HepG2 (cell line): ENCODE data around the gene WDR26. TPM values are rescaled to one million over a fixed set of nuclear protein-coding genes. Genes with fewer than 3 reads are reported as not detected.

Source experiments
- ATAC-seq: fragments of 200-7000 bp; cut with Tn5 transposase; 3 replicates; pipeline ENCODE4 v1.9.1; 2020; ENCODE audit warnings: mild to moderate bottlenecking, moderate library complexity
- BruUV-seq: library from RNA; stranded (reverse); fragments of 400-500 nt; replicated peaks from 2 replicates; lab custom pipeline; 2021; lab: Mats Ljungman, UMichigan
- CTCF ChIA-PET: fragments of 300-600 bp; formaldehyde crosslinking; extraction: SDS; loops from one replicate; lab custom pipeline; 2021; ENCODE audit warnings: low total read pairs, inconsistent platforms, low intra/inter-chr PET ratio; lab: Yijun Ruan, JAX
- POLR2A ChIA-PET: fragments of 350-600 bp; sonication (Branson Sonifier 250); formaldehyde crosslinking; loops from one replicate; lab custom pipeline; 2020; ENCODE audit warnings: antibody characterized with exemption, inconsistent platforms; lab: Yijun Ruan, JAX
- DNase-seq: peaks from one replicate; pipeline ENCODE4 v3.0.0-alpha.2; 2015; ENCODE audit warnings: low spot score
- FAIRE-seq: peaks from 3 replicates; lab custom pipeline; 2011; peaks lifted over from hg19 to GRCh38; lab: Jason Lieb, UNC
- H2AFZ ChIP-seq: one replicate; pipeline ENCODE4 v1.6.1; 2011; ENCODE audit warnings: low read length, inconsistent platforms
- H3K27ac ChIP-seq: fragments of 300-600 bp; 3 replicates; pipeline ENCODE4 v1.8.0; 2011; ENCODE audit warnings: mixed run types, mild to moderate bottlenecking, mixed read lengths, low read length, inconsistent platforms; ENCODE audit not compliant: insufficient read depth; ENCODE audit errors: extremely low read length
- H3K27me3 ChIP-seq, 2 experiments: fragments of 200-600 bp in 1 of 2; 2 replicates in 1 of 2; 3 replicates in 1 of 2; pipeline versions ENCODE4 v1.6.0 to v1.8.0; 2011; ENCODE audit warnings: low read length in 2 of 2, mild to moderate bottlenecking in 2 of 2, moderate library complexity in 2 of 2, inconsistent platforms in 1 of 2; ENCODE audit not compliant: insufficient read depth in 2 of 2, control insufficient read depth in 1 of 2
- H3K36me3 ChIP-seq, 2 experiments: fragments of 200-600 bp in 1 of 2; replicated peaks in 1 of 2; 2 replicates in 1 of 2; 3 replicates in 1 of 2; pipeline versions ENCODE4 v1.5.1 to v1.8.0; 2011; ENCODE audit warnings: low read length in 2 of 2, inconsistent platforms in 1 of 2; ENCODE audit not compliant: insufficient read depth in 2 of 2, control insufficient read depth in 1 of 2
- H3K4me1 ChIP-seq: 2 replicates; pipeline ENCODE4 v1.5.1; 2012; ENCODE audit warnings: low read length, inconsistent platforms; ENCODE audit not compliant: insufficient read depth
- H3K4me2 ChIP-seq: 2 replicates; pipeline ENCODE4 v1.6.0; 2011; ENCODE audit warnings: low read depth, low read length, inconsistent platforms
- H3K4me3 ChIP-seq, 3 experiments: fragments of 200-600 bp in 1 of 3; sonication (generic), shearing (Covaris generic) in 1 of 3; replicated peaks in 1 of 3; 2 replicates each; pipeline ENCODE4 v1.5.1; 2011 to 2016; ENCODE audit warnings: low read length in 3 of 3, inconsistent platforms in 2 of 3, low read depth in 2 of 3, mild to moderate bottlenecking in 2 of 3, control low read depth in 1 of 3, mixed read lengths in 1 of 3; ENCODE audit not compliant: insufficient read depth in 1 of 3
- H3K79me2 ChIP-seq: one replicate; pipeline ENCODE4 v1.6.1; 2011; ENCODE audit warnings: low read length, inconsistent platforms; ENCODE audit not compliant: insufficient read depth
- H3K9ac ChIP-seq: 2 replicates; pipeline ENCODE4 v1.6.0; 2011; ENCODE audit warnings: mild to moderate bottlenecking, low read depth, low read length, inconsistent platforms; ENCODE audit not compliant: insufficient read depth
- H3K9me3 ChIP-seq: 2 replicates; pipeline ENCODE4 v1.5.1; 2012; ENCODE audit warnings: mild to moderate bottlenecking, low read length
- H4K20me1 ChIP-seq: 2 replicates; pipeline ENCODE4 v1.6.0; 2011; ENCODE audit warnings: inconsistent platforms, mild to moderate bottlenecking, low read length, moderate library complexity; ENCODE audit not compliant: insufficient read depth
- ARHGAP35 ChIP-seq: sonication (generic); formaldehyde crosslinking; IDR thresholded peaks from 2 replicates; pipeline ENCODE4 v1.9.0; 2022; ENCODE audit warnings: mild to moderate bottlenecking, inconsistent platforms, moderate library complexity, missing genetic modification reagents, borderline replicate concordance
- KLF13 ChIP-seq: sonication (generic); formaldehyde crosslinking; IDR thresholded peaks from 2 replicates; pipeline ENCODE4 v1.4.0; 2020; ENCODE audit warnings: mild to moderate bottlenecking, missing genetic modification reagents
- RXRB ChIP-seq: IDR thresholded peaks from 2 replicates; pipeline ENCODE4 v1.6.1; 2016; ENCODE audit warnings: borderline replicate concordance, missing genetic modification reagents, missing compliant biosample characterization
- ZFYVE20 ChIP-seq: sonication (generic); formaldehyde crosslinking; IDR thresholded peaks from 2 replicates; pipeline ENCODE4 v1.8.0; 2023; ENCODE audit warnings: low read depth, mild to moderate bottlenecking, moderate library complexity, missing genetic modification reagents, borderline replicate concordance
- ZSCAN22 ChIP-seq: sonication (generic); formaldehyde crosslinking; IDR thresholded peaks from 2 replicates; pipeline ENCODE4 v1.4.0; 2020; ENCODE audit warnings: mild to moderate bottlenecking, missing genetic modification reagents
- WGBS: methylation state at CpG from one replicate; pipeline ENCODE4 v1.1.6; 2017; ENCODE audit warnings: low lambda C conversion rate; 5-methylcytosine and 5-hydroxymethylcytosine counted together
- in situ Hi-C: cut with HindIII; loops from 2 replicates; pipeline ENCODE4 v1.10.0; 2017; ENCODE audit warnings: low pct_unique_long_range_greater_than_20kb; ENCODE audit not compliant: extremely low pct_ligation_motif_present
- intact Hi-C: fragments of 100-400 bp; cut with micrococcal nuclease; formaldehyde crosslinking; loops from one replicate; pipeline ENCODE4 v1.10.0; 2022; ENCODE audit not compliant: unreplicated experiment
- polyA plus RNA-seq, 8 experiments: library from polyadenylated mRNA; depleted of rRNA in 3 of 8; stranded (reverse) in 7 of 8; unstranded in 1 of 8; fragments of >200 nt; fragmentation: Illumina TruSeq in 4 of 8; extraction: Trizol in 4 of 8; gene quantifications; 2 replicates each; pipeline versions ENCODE4 v1.2.1 to v1.2.3, GENCODE V29; 2011 to 2016; ENCODE audit warnings: low read depth in 4 of 8, missing spikeins in 1 of 8, mixed read lengths in 1 of 8; ENCODE audit not compliant: insufficient read depth in 1 of 8
- total RNA-seq, 5 experiments: library from RNA; depleted of rRNA; stranded (reverse); fragments of >200 nt; fragmentation: Illumina TruSeq; extraction: Trizol; gene quantifications; 2 replicates each; pipeline ENCODE4 v1.2.3, GENCODE V29; 2016; ENCODE audit warnings: low read depth in 1 of 5
- TF ChIP-seq, protein P1 (sequence below): sonication (generic); formaldehyde crosslinking; IDR thresholded peaks from 2 replicates; pipeline ENCODE4 v1.4.0; 2020; ENCODE audit warnings: missing genetic modification reagents

Gene WDR26
- total and polyA plus RNA-seq, 2 of the 13 experiments (the other 11 are each of a cell fraction or from before 2014, with no cell fraction given), result 13.2 to 23.7 TPM

DNA sequence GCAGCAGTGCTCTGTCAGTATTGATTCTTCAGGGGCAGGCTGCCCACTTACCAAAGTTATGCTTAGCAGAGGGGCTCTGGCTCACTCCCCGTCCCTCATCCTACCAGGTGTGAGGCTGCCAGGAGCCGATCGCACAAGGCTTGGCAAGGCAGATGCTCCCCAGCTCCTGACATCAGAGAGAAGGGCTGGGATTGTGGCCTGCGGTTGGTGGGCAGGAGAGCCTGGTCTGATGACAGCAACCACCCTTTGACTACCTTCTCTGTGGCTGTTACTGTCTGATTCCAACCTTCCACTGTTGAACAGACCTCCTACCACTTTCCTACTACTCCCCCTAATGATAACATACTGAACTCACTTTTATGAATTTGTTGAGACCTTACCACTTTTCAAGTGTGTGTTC is 23.7 kb upstream of the WDR26 start:
- DNase-seq, result no peak
- ATAC-seq, result no peak
- TF ChIP-seq, protein P1, sequence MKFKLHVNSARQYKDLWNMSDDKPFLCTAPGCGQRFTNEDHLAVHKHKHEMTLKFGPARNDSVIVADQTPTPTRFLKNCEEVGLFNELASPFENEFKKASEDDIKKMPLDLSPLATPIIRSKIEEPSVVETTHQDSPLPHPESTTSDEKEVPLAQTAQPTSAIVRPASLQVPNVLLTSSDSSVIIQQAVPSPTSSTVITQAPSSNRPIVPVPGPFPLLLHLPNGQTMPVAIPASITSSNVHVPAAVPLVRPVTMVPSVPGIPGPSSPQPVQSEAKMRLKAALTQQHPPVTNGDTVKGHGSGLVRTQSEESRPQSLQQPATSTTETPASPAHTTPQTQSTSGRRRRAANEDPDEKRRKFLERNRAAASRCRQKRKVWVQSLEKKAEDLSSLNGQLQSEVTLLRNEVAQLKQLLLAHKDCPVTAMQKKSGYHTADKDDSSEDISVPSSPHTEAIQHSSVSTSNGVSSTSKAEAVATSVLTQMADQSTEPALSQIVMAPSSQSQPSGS (CRISPR knock-in tag), result no peak
- TF ChIP-seq ZFYVE20, result no peak
- TF ChIP-seq ARHGAP35 (CRISPR knock-in tag), result no peak
- no peak for TF ChIP-seq ZSCAN22 (CRISPR knock-in tag)
- TF ChIP-seq KLF13 (CRISPR knock-in tag), result no peak
- no peak for TF ChIP-seq RXRB (CRISPR knock-in tag)
- TF ChIP-seq, all 625 proteins: peak for 0
- Histone ChIP-seq H3K27ac (no peak overlapping the region), H3K79me2 (no peaks in the 10 kb centered on the region), H3K9ac (no peak overlapping the region), H3K36me3 (no peaks in the 10 kb centered on the region; a peak in 1 of 5 replicates), H3K4me3 (no peak overlapping the region), H3K27me3 (no peaks in the 10 kb centered on the region), H2AFZ (no peak overlapping the region), H3K9me3 (no peaks in the 10 kb centered on the region), H3K4me1 (peaks cover 27% of the 10 kb centered on the region), H4K20me1 (no peaks in the 10 kb centered on the region), H3K4me2 (no peak overlapping the region)
- no CpG with 5 or more reads among the region's 4 CpGs for WGBS
- BruUV-seq, result no TSS peak
- in situ Hi-C loops (no loop called here), intact Hi-C loops (loop anchor here (5.0 to 10.0 kb wide), 4 partner anchors 36 to 343 kb away; partner anchors contain the start of genes CNIH4 and FBXO28)
- POLR2A ChIA-PET, result interaction anchor here (1.2 to 1.4 kb wide), 2 partner anchors 24 to 464 kb away, joined by 4 to 5 read pairs; partner anchors contain the start of gene WDR26
- FAIRE-seq, result no peak
- CTCF ChIA-PET, result interaction anchor here (1.2 kb wide), 1 partner anchor 342 kb away, joined by 3 read pairs; no protein-coding TSS in a partner anchor
